PC-3 (cell line): ENCODE data around the gene MIP. TPM values are rescaled to one million over a fixed set of nuclear protein-coding genes. Genes with fewer than 3 reads are reported as not detected.
"Not testable (repeated sequence)": the region's sequence is repeated elsewhere in the genome, so short reads cannot be mapped to it uniquely, and the experiment has no call there.

Experiments used
- ATAC-seq: fragments of 200-7000 bp; cut with Tn5 transposase; 2 replicates; pipeline ENCODE4 v1.9.1; 2020; ENCODE audit warnings: mild to moderate bottlenecking, moderate library complexity
- BruUV-seq: library from RNA; stranded (reverse); fragments of 400-500 nt; replicated peaks from 2 replicates; lab custom pipeline; 2021; lab: Mats Ljungman, UMichigan
- CTCF ChIA-PET: fragments of 300-600 bp; sonication (Branson Sonifier 250); formaldehyde crosslinking; loops from one replicate; lab custom pipeline; 2022; ENCODE audit warnings: antibody characterized with exemption; lab: Charles Lee
- POLR2A ChIA-PET: fragments of 300-600 bp; sonication (Branson Sonifier 250); formaldehyde crosslinking; loops from one replicate; lab custom pipeline; 2022; ENCODE audit warnings: antibody characterized with exemption; ENCODE audit not compliant: unreplicated experiment; lab: Charles Lee
- DNase-seq: peaks from one replicate; pipeline ENCODE4 v3.0.0-alpha.2; 2015
- H2AFZ ChIP-seq: fragments of 300-600 bp; sonication (generic); 2 replicates; pipeline ENCODE4 v1.6.0; 2016; ENCODE audit warnings: antibody characterized with exemption, low read length
- H3F3A ChIP-seq: fragments of 300-600 bp; sonication (generic); one replicate; pipeline ENCODE4 v1.6.0; 2017; ENCODE audit warnings: antibody characterized with exemption, low read length, control low read depth, mild to moderate bottlenecking; ENCODE audit not compliant: unreplicated experiment
- H3K27ac ChIP-seq: fragments of 300-600 bp; sonication (generic); 2 replicates; pipeline ENCODE4 v1.5.1; 2016; ENCODE audit warnings: mild to moderate bottlenecking, low read length
- H3K27me3 ChIP-seq: fragments of 300-600 bp; sonication (generic); 2 replicates; pipeline ENCODE4 v1.6.1; 2016; ENCODE audit warnings: low read length, mixed read lengths
- H3K36me3 ChIP-seq: fragments of 300-600 bp; sonication (generic); 2 replicates; pipeline ENCODE4 v1.6.1; 2016; ENCODE audit warnings: low read depth, mixed run types, low read length, mixed read lengths
- H3K4me1 ChIP-seq: fragments of 300-600 bp; sonication (generic); 2 replicates; pipeline ENCODE4 v1.5.1; 2016; ENCODE audit warnings: low read length; ENCODE audit not compliant: insufficient read depth
- H3K4me2 ChIP-seq: fragments of 300-600 bp; sonication (generic); 2 replicates; pipeline ENCODE4 v1.6.0; 2016; ENCODE audit warnings: low read length
- H3K4me3 ChIP-seq: fragments of 300-600 bp; sonication (generic); 2 replicates; pipeline ENCODE4 v1.5.1; 2016; ENCODE audit warnings: mild to moderate bottlenecking, low read length, mixed read lengths
- H3K79me2 ChIP-seq: fragments of 300-600 bp; sonication (generic); 2 replicates; pipeline ENCODE4 v1.6.1; 2017; ENCODE audit warnings: low read length, mixed read lengths
- H3K9ac ChIP-seq: fragments of 300-600 bp; sonication (generic); 2 replicates; pipeline ENCODE4 v1.6.0; 2016; ENCODE audit warnings: mild to moderate bottlenecking, low read length
- H3K9me2 ChIP-seq: fragments of 300-600 bp; sonication (generic); replicated peaks from 2 replicates; pipeline ENCODE4 v1.6.1; 2016; ENCODE audit warnings: mixed run types, low read length, mixed read lengths
- H3K9me3 ChIP-seq: fragments of 300-600 bp; sonication (generic); 2 replicates; pipeline ENCODE4 v1.6.1; 2016; ENCODE audit warnings: low read length, mixed read lengths
- H4K20me1 ChIP-seq: fragments of 300-600 bp; sonication (generic); 2 replicates; pipeline ENCODE4 v1.6.1; 2016; ENCODE audit warnings: low read length, mixed read lengths
- EZH2 ChIP-seq: fragments of 300-600 bp; sonication (generic); IDR thresholded peaks from one replicate; pipeline ENCODE4 v1.6.1; 2017; ENCODE audit warnings: antibody characterized with exemption, mild to moderate bottlenecking, low read length; ENCODE audit not compliant: unreplicated experiment
- EZH2phosphoT487 ChIP-seq: fragments of 300-600 bp; sonication (generic); IDR thresholded peaks from 2 replicates; pipeline ENCODE4 v1.6.1; 2018; ENCODE audit warnings: mild to moderate bottlenecking, antibody characterized with exemption, low read length, borderline replicate concordance
- intact Hi-C: fragments of 100-400 bp; cut with micrococcal nuclease; formaldehyde crosslinking; loops from 2 replicates; pipeline ENCODE4 v1.9.0; 2023
- total RNA-seq: library from RNA; depleted of rRNA; stranded (reverse); fragments of >200 nt; gene quantifications from 2 replicates; pipeline ENCODE4 v1.2.3, GENCODE V29; 2014
- TF ChIP-seq, protein P1 (sequence below): fragments of 300-600 bp; sonication (generic); conservative IDR thresholded peaks from 2 replicates; pipeline ENCODE4 v1.5.1; 2017; ENCODE audit warnings: antibody characterized with exemption, low read depth, mild to moderate bottlenecking, low read length

Gene MIP
- total RNA-seq, 1 experiment from 2014 or later: not detected

DNA sequence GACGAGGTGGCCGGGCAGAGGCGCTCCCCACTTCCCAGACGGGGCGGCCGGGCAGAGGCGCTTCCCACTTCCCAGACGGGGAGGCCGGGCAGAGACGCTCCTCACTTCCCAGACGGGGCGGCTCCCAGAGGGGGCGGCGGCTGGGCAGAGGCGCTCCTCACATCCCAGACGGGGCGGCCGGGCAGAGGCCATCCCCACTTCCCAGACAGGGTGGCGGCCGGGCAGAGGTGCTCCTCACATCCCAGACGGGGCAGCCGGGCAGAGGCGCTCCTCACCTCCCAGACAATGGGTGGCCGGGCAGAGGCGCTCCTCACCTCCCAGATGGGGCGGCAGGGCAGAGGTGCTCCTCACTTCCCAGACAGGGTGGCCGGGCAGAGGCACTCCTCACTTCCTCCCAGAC lies 40.0 kb upstream of the MIP start:
- H3K4me2 ChIP-seq, BruUV-seq, H3K9me3 ChIP-seq, H3K79me2 ChIP-seq, H4K20me1 ChIP-seq, H3K4me1 ChIP-seq, H3K27me3 ChIP-seq, POLR2A ChIA-PET, H3K27ac ChIP-seq, DNase-seq, H3K9me2 ChIP-seq, H2AFZ ChIP-seq, H3K4me3 ChIP-seq, CTCF ChIA-PET, H3F3A ChIP-seq, ATAC-seq, H3K9ac ChIP-seq, intact Hi-C loops, H3K36me3 ChIP-seq: not testable (repeated sequence)

DNA sequence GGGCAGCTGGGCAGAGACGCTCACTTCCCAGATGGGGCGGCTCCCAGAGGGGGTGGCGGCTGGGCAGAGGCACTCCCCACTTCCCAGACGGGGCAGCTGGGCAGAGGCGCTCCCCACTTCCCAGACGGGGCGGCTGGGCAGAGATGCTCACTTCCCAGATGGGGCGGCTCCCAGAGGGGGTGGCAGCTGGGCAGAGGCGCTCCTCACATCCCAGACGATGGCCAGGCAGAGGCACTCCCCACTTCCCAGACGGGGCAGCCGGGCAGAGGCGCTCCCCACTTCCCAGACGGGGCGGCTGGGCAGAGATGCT lies 39.6 kb upstream of the MIP start:
- intact Hi-C loops, DNase-seq, H3K79me2 ChIP-seq, H3K4me1 ChIP-seq, H3K9me3 ChIP-seq, POLR2A ChIA-PET, H3F3A ChIP-seq, H4K20me1 ChIP-seq, H3K27ac ChIP-seq, H3K9me2 ChIP-seq, H3K27me3 ChIP-seq, H3K36me3 ChIP-seq, H3K4me3 ChIP-seq, H3K9ac ChIP-seq, H3K4me2 ChIP-seq, BruUV-seq, ATAC-seq, CTCF ChIA-PET, H2AFZ ChIP-seq: not testable (repeated sequence)

DNA sequence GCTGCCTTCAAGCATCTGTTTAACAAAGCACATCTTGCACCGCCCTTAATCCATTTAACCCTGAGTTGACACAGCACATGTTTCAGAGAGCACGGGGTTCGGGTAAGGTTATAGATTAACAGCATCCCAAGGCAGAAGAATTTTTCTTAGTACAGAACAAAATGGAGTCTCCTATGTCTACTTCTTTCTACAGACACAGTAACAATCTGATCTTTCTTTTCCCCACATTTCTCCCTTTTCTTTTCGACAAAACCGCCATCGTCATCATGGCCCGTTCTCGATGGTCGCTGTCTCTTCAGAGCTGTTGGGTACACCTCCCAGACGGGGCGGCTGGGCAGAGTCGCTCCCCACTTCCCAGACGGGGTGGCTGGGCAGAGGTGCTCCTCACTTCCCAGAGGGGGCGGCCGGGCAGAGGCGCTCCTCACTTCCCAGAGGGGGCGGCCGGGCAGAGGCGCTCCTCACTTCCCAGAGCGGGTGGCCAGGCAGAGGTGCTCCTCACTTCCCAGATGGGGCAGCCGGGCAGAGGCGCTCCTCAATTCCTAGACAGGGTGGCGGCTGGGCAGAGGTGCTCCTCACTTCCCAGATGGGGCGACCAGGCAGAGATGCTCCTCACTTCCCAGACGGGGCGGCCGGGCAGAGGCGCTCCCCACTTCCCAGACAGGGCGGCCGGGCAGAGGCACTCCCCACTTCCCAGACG lies 39.1 kb upstream of the MIP start:
- H3K9ac ChIP-seq, H3K4me3 ChIP-seq, H3K27ac ChIP-seq, H4K20me1 ChIP-seq, ATAC-seq, H3K9me3 ChIP-seq, DNase-seq, H3K79me2 ChIP-seq, BruUV-seq, H3K4me1 ChIP-seq, CTCF ChIA-PET, POLR2A ChIA-PET, intact Hi-C loops, H3F3A ChIP-seq, H3K4me2 ChIP-seq, H2AFZ ChIP-seq, H3K9me2 ChIP-seq, H3K27me3 ChIP-seq, H3K36me3 ChIP-seq: not testable (repeated sequence)

DNA sequence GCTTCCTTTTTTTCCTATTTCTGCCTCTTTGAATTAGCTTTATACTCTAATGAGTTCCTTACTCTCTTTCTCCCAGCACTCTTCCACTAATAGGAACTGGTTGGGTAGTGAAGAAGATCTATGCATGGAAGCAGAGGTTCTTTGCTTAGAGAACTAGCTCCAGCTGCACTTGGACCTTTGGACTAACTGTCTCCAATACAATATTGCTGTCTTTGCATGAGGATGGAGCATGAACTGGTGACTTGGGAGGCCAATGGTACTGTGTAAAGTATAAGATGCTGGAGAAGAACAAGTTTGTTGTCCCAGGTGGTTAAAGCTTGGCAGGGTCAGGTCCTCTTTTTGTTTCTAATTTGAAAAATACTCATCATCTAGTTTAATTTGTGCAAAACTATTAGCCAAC lies 35.9 kb upstream of the MIP start:
- POLR2A ChIA-PET: interaction anchor here (0.7 kb wide), 1 partner anchor 310 kb away, joined by 3 read pairs; no protein-coding TSS in a partner anchor

More for the DNA sequence above, 35.9 kb upstream of the MIP start:
- H3K79me2 ChIP-seq: no peaks in the 10 kb centered on the region
- no peaks in the 10 kb centered on the region for H3K27me3 ChIP-seq
- H3K4me3 ChIP-seq: no peak overlapping the region
- DNase-seq (no peak), ATAC-seq (no peak)
- no peaks in the 10 kb centered on the region for H4K20me1 ChIP-seq
- no peak overlapping the region for H3K27ac ChIP-seq
- TF ChIP-seq EZH2phosphoT487 (no peak), EZH2 (no peak)
- TF ChIP-seq, protein P1, sequence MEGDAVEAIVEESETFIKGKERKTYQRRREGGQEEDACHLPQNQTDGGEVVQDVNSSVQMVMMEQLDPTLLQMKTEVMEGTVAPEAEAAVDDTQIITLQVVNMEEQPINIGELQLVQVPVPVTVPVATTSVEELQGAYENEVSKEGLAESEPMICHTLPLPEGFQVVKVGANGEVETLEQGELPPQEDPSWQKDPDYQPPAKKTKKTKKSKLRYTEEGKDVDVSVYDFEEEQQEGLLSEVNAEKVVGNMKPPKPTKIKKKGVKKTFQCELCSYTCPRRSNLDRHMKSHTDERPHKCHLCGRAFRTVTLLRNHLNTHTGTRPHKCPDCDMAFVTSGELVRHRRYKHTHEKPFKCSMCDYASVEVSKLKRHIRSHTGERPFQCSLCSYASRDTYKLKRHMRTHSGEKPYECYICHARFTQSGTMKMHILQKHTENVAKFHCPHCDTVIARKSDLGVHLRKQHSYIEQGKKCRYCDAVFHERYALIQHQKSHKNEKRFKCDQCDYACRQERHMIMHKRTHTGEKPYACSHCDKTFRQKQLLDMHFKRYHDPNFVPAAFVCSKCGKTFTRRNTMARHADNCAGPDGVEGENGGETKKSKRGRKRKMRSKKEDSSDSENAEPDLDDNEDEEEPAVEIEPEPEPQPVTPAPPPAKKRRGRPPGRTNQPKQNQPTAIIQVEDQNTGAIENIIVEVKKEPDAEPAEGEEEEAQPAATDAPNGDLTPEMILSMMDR: no peak
- no peaks in the 10 kb centered on the region for H3K9me2 ChIP-seq
- CTCF ChIA-PET: no interaction called here
- no peak overlapping the region for H3K4me2 ChIP-seq
- BruUV-seq: no TSS peak
- H3F3A ChIP-seq: no peaks in the 10 kb centered on the region
- intact Hi-C loops: no loop called here
- H3K9me3 ChIP-seq: no peaks in the 10 kb centered on the region
- peaks cover 5% of the 10 kb centered on the region; the same call in 1 of the 2 replicates for H3K4me1 ChIP-seq
- H3K36me3 ChIP-seq: no peaks in the 10 kb centered on the region
- H3K9ac ChIP-seq: no peak overlapping the region
- no peak overlapping the region for H2AFZ ChIP-seq
